Measurements from ENCODE around the gene ENO4. TPM values are rescaled to one million over a fixed set of nuclear protein-coding genes. Genes with fewer than 3 reads are reported as not detected.

Gene ENO4
- total RNA-seq, 1 donor from 2014 or later, result not detected

- TF ChIP-seq, protein P1, sequence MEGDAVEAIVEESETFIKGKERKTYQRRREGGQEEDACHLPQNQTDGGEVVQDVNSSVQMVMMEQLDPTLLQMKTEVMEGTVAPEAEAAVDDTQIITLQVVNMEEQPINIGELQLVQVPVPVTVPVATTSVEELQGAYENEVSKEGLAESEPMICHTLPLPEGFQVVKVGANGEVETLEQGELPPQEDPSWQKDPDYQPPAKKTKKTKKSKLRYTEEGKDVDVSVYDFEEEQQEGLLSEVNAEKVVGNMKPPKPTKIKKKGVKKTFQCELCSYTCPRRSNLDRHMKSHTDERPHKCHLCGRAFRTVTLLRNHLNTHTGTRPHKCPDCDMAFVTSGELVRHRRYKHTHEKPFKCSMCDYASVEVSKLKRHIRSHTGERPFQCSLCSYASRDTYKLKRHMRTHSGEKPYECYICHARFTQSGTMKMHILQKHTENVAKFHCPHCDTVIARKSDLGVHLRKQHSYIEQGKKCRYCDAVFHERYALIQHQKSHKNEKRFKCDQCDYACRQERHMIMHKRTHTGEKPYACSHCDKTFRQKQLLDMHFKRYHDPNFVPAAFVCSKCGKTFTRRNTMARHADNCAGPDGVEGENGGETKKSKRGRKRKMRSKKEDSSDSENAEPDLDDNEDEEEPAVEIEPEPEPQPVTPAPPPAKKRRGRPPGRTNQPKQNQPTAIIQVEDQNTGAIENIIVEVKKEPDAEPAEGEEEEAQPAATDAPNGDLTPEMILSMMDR (IDR thresholded peaks at IDR 0.05; ENCODE audit: insufficient read depth, low read length, severe bottlenecking), result no peak
- FAIRE-seq, result peak; percentile 36
- no peak overlapping the region for H3K4me3 ChIP-seq (ENCODE audit: low read depth, low read length)
- no peak for DNase-seq (ENCODE audit: low read depth)
- H3K27me3 ChIP-seq (ENCODE audit: control insufficient read depth, insufficient read depth, low read length), result peaks cover 1% of the 10 kb centered on the region
- H3K36me3 ChIP-seq (ENCODE audit: control insufficient read depth, insufficient read depth, low read length), result no peaks in the 10 kb centered on the region
Measured at GRCh38 chr10:116803451-116804249, 45.6 kb upstream of the ENO4 start.

- no peak overlapping the region for H3K4me3 ChIP-seq (ENCODE audit: low read depth, low read length)
- DNase-seq (ENCODE audit: low read depth), result no peak
- no peaks in the 10 kb centered on the region for H3K27me3 ChIP-seq (ENCODE audit: control insufficient read depth, insufficient read depth, low read length)
- TF ChIP-seq, protein P1 (IDR thresholded peaks at IDR 0.05; ENCODE audit: insufficient read depth, low read length, severe bottlenecking), result no peak
- H3K36me3 ChIP-seq (ENCODE audit: control insufficient read depth, insufficient read depth, low read length), result no peaks in the 10 kb centered on the region
- FAIRE-seq, result no peak
Measured at GRCh38 chr10:116808706-116809105, 40.6 kb upstream of the ENO4 start.

DNA sequence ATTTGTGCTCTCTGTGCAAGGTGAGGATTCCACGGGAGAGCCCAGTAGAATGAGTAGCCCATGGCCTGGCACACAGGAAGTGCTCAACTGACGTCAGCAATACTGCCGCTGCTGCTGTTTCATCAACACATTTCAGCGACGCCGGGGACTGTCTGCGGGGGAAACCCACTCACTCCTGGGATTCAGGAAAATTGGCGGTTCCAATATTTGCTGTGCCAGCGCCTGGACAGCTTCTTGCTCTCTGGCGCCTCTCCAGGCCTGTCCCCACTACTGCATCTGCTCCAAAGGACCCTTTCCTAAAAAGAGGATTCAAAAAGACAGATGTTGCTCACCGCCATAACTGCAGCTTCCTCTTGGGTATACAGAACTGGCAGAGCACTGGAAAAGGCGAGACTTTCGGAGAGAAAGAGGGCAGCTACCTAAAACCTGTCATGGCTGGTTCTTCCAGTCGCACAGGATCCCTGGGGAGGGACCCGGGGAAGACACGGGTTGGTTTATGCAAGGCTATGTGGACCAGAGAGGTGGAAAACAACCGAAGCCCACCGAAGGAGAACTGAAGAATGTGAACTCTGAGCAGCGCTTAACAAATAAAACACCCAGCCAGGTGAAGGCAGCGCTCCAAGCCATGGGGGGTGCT, 39.7 kb upstream of the ENO4 start:
- FAIRE-seq (no peak), DNase-seq (ENCODE audit: low read depth) (peak; percentile 42)
- Histone ChIP-seq H3K4me3 (ENCODE audit: low read depth, low read length) (peak overlapping the region; percentile 26), H3K36me3 (ENCODE audit: control insufficient read depth, insufficient read depth, low read length) (no peaks in the 10 kb centered on the region), H3K27me3 (ENCODE audit: control insufficient read depth, insufficient read depth, low read length) (no peaks in the 10 kb centered on the region)
- TF ChIP-seq, protein P1 (IDR thresholded peaks at IDR 0.05; ENCODE audit: insufficient read depth, low read length, severe bottlenecking), result peak; percentile 67

- no peak for DNase-seq (ENCODE audit: low read depth)
- H3K4me3 ChIP-seq (ENCODE audit: low read depth, low read length), result peak overlapping the region; percentile 26
- TF ChIP-seq, protein P1 (IDR thresholded peaks at IDR 0.05; ENCODE audit: insufficient read depth, low read length, severe bottlenecking), result no peak
- no peak for FAIRE-seq
- no peaks in the 10 kb centered on the region for H3K36me3 ChIP-seq (ENCODE audit: control insufficient read depth, insufficient read depth, low read length)
- no peaks in the 10 kb centered on the region for H3K27me3 ChIP-seq (ENCODE audit: control insufficient read depth, insufficient read depth, low read length)
Measured at GRCh38 chr10:116810120-116810500, 39.2 kb upstream of the ENO4 start.

DNA sequence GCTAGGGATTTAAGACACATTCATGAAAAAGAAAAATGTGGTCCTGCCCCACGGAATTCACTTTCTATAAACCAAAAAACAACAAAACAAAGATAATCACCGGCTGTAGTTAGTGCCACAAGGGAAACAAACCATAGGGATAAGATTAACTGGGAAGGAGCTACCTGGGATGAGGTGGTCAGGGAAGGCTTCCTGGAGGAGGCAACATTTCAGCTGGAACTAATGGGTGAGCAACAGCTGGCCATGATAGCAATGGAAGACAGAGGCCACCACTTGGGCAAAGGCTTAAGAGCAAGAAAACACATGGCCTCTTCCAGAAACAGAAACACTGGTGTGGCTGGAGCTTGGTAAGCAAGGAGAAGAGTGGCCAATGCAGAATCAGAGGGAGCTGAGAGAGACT, 38.4 kb upstream of the ENO4 start:
- DNase-seq (ENCODE audit: low read depth) (no peak), FAIRE-seq (no peak)
- no peak overlapping the region for H3K4me3 ChIP-seq (ENCODE audit: low read depth, low read length)
- H3K36me3 ChIP-seq (ENCODE audit: control insufficient read depth, insufficient read depth, low read length), result no peaks in the 10 kb centered on the region
- H3K27me3 ChIP-seq (ENCODE audit: control insufficient read depth, insufficient read depth, low read length), result no peaks in the 10 kb centered on the region
- TF ChIP-seq, protein P1 (IDR thresholded peaks at IDR 0.05; ENCODE audit: insufficient read depth, low read length, severe bottlenecking), result no peak

Measured in bronchial epithelial cell (primary cell).